ENCODE measurements around the gene C3orf80. TPM values are rescaled to one million over a fixed set of nuclear protein-coding genes. Genes with fewer than 3 reads are reported as not detected.

The C3orf80 gene
- total RNA-seq, 1 donor from 2014 or later: not detected

DNA sequence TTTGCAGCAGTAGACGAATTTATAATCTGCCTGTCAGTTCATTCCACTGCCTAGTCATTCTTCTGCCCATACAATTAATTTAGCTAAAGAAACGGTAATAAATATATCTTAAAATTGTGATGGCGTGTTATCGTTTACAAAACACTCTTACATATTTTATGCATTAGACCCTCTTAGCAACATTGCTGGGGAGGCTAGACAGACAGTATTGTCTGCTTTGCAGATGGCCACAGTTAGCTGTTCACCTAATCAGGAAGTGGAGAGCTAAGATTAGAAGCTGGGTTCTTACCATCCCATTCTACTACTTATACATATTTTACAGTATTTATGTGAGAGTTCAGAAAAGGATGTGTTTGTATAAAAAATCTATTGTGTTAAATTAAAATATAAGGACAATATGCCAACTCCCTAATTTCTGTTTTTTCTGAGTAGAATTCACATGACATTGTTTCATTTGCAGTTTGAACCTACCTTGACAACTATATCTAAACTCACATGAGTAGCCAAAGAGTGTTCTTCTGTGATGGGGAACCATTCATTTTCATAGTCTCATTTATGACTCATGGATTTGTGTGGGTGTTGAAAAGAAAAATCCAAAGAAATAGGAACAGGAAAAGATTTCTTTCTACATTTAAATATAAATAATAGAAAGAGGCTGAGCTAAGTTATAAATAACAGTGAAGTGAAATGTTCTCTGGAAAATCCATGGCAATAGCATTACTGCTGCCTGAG lies 41.7 kb upstream of the C3orf80 start:
- Mint-ChIP-seq H3K27ac (no peak overlapping the region), H3K27me3 (ENCODE audit: low read depth) (peaks cover 20% of the 10 kb centered on the region), H3K9me3 (no peaks in the 10 kb centered on the region), H3K4me3 (no peak overlapping the region), H3K36me3 (no peaks in the 10 kb centered on the region), H3K4me1 (peaks cover 10% of the 10 kb centered on the region)
- no peak for DNase-seq (ENCODE audit: low spot score in 2 of 2, unreplicated experiment in 2 of 2)
- TF ChIP-seq, protein P1, sequence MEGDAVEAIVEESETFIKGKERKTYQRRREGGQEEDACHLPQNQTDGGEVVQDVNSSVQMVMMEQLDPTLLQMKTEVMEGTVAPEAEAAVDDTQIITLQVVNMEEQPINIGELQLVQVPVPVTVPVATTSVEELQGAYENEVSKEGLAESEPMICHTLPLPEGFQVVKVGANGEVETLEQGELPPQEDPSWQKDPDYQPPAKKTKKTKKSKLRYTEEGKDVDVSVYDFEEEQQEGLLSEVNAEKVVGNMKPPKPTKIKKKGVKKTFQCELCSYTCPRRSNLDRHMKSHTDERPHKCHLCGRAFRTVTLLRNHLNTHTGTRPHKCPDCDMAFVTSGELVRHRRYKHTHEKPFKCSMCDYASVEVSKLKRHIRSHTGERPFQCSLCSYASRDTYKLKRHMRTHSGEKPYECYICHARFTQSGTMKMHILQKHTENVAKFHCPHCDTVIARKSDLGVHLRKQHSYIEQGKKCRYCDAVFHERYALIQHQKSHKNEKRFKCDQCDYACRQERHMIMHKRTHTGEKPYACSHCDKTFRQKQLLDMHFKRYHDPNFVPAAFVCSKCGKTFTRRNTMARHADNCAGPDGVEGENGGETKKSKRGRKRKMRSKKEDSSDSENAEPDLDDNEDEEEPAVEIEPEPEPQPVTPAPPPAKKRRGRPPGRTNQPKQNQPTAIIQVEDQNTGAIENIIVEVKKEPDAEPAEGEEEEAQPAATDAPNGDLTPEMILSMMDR (IDR thresholded peaks at IDR 0.05; ENCODE audit: unreplicated experiment): no peak

DNA sequence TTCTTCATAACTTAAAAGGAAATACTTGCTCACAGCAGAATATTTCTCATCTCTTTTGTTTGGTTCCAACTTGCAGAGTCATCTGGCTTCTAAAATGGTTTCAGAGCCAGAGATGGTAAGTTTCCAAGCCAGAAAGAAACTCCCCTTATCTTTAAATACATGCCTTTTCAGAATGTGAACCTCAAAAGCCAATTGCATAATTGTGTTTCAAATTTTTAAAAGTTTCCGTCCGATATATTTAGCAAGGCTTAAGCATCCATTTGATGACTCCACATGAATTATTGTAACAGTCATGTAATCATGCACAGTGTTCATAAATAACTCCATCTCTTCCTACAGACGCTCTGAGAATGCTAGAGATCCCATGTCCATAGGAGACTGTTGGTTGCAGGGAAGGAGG lies 40.6 kb upstream of the C3orf80 start:
- Mint-ChIP-seq H3K27me3 (ENCODE audit: low read depth) (peaks cover 21% of the 10 kb centered on the region), H3K27ac (no peak overlapping the region)
- DNase-seq (ENCODE audit: low spot score in 2 of 2, unreplicated experiment in 2 of 2): no peak

DNA sequence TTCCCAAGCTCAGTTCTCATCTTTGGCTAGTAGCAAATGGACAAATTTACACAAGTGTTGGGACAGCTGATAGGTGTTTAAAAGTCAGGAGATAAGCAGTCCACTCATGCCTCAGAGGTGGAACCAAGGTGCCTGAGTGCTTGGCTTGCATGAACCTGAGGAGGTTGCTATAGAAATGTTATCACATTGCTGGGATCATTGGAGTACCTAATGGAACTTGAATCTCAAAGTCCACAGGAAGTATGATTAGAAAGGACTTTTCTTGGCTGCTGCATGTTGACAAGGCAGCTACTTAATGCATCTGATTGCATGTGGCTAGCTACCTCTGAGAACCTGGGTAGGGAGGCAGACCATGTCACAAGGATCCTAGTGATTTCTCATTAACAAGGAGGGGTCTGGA lies 39.5 kb upstream of the C3orf80 start:
- no peak for DNase-seq (ENCODE audit: low spot score in 2 of 2, unreplicated experiment in 2 of 2)
- Mint-ChIP-seq H3K27me3 (ENCODE audit: low read depth) (peaks cover 14% of the 10 kb centered on the region), H3K4me1 (peaks cover 7% of the 10 kb centered on the region), H3K27ac (no peak overlapping the region), H3K36me3 (no peaks in the 10 kb centered on the region), H3K4me3 (no peak overlapping the region), H3K9me3 (no peaks in the 10 kb centered on the region)
- TF ChIP-seq, protein P1 (IDR thresholded peaks at IDR 0.05; ENCODE audit: unreplicated experiment): no peak

More for the DNA sequence above, 40.6 kb upstream of the C3orf80 start:
- Mint-ChIP-seq H3K4me1 (peaks cover 10% of the 10 kb centered on the region), H3K4me3 (no peak overlapping the region), H3K9me3 (no peaks in the 10 kb centered on the region), H3K36me3 (no peaks in the 10 kb centered on the region)
- TF ChIP-seq, protein P1 (IDR thresholded peaks at IDR 0.05; ENCODE audit: unreplicated experiment): no peak

DNA sequence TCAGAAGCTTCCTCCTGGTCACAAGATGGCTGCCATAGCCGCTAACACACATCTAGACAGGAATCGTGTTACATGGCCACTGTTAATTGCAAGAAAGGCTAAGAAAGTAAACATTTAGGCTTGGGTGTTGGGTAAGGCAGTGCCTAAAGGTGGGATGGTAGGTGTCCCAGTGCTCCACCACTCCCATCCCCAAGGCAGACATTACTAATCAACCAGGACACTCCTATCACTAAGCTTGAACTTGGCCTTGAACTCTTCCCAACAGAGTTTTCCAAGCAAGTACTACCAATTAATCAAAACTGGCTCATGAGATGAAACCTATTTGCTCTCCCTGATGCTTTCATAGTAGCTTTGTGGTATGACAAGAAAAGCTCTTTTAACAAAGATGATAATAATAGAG lies 37.9 kb upstream of the C3orf80 start:
- H3K36me3 Mint-ChIP-seq: no peaks in the 10 kb centered on the region
- no peak overlapping the region for H3K4me3 Mint-ChIP-seq
- peaks cover 7% of the 10 kb centered on the region for H3K27me3 Mint-ChIP-seq (ENCODE audit: low read depth)
- no peak for DNase-seq (ENCODE audit: low spot score in 2 of 2, unreplicated experiment in 2 of 2)
- H3K9me3 Mint-ChIP-seq: no peaks in the 10 kb centered on the region
- peaks cover 2% of the 10 kb centered on the region for H3K4me1 Mint-ChIP-seq
- no peak overlapping the region for H3K27ac Mint-ChIP-seq
- TF ChIP-seq, protein P1 (IDR thresholded peaks at IDR 0.05; ENCODE audit: unreplicated experiment): no peak

DNA sequence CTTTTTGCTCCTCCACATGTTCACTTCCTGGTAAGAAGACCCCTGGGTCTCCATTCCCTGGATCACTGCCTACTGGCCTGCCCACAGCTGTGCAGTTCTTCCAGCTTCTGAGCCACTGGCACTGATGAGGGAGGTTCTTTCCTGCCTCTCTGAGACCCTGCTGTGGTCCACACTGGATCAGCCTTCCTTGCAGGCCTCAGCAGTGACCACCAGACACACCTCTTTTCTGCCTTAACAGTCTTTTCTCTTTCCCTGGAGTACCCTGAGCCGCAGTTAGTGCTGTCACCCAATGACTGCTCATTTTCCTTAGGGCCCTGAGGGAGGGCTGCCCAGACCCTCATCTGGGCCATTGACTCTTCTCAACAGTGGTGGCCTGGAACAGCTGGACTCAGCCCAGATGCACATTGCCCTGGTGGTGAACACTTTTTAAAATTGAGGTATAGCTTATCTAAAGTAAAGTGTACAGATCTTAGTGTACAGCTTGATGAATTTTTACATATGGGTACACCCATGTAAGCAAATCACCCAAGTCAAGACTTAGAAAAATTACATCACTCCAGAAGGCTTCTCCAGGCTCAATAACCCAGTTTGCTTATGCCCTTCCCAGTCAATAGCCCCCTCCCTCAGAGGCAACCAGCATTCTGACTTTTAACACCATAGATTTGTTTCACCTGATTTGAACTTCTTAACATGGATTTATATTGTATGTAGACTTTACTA lies 32.8 kb upstream of the C3orf80 start:
- H3K9me3 Mint-ChIP-seq: peaks cover 4% of the 10 kb centered on the region
- TF ChIP-seq, protein P1 (IDR thresholded peaks at IDR 0.05; ENCODE audit: unreplicated experiment): no peak
- DNase-seq (ENCODE audit: low spot score in 2 of 2, unreplicated experiment in 2 of 2): no peak
- no peak overlapping the region for H3K27ac Mint-ChIP-seq
- H3K27me3 Mint-ChIP-seq (ENCODE audit: low read depth): peaks cover 3% of the 10 kb centered on the region
- H3K36me3 Mint-ChIP-seq: no peaks in the 10 kb centered on the region
- no peaks in the 10 kb centered on the region for H3K4me1 Mint-ChIP-seq
- H3K4me3 Mint-ChIP-seq: no peak overlapping the region

Data from mesothelial cell of epicardium (in vitro differentiated cells).